Left colon (tissue), 2 donors: ENCODE measurements around the gene E2F2. TPM values are rescaled to one million over a fixed set of nuclear protein-coding genes. Genes with fewer than 3 reads are reported as not detected.

Experiments
- ATAC-seq: fragments of 200-7000 bp; cut with Tn5 transposase; one replicate; pipeline ENCODE4 v1.9.1; 2020; ENCODE audit warnings: mild to moderate bottlenecking, moderate library complexity
- DNase-seq, 2 donors: peaks; one replicate each; pipeline ENCODE4 v3.0.0-alpha.2; 2020
- intact Hi-C, 2 donors: fragments of 100-400 bp; cut with DNase I in 1 of 2; cut with micrococcal nuclease in 1 of 2; formaldehyde crosslinking; loops; one replicate each; pipeline versions ENCODE4 v1.11.2 to v1.14.0; 2022; cut with DNase I, micrococcal nuclease
- long read RNA-seq: library from polyadenylated mRNA; unstranded; transcript quantifications from one replicate; pipeline ENCODE4 v2.0.0, GENCODE V29; 2021
- total RNA-seq, 2 donors: library from RNA; stranded (reverse); fragmentation: NEBNext Ultra II Directional; extraction: Animal tissue kit (Norgen Biotek cat#: 25700); gene quantifications; one replicate each; pipeline ENCODE4 v1.2.1, GENCODE V29; 2021
- donor health status: DM: no; HTN: no; CAD: no.
- donor health status: DM: yes; HTN: yes; CAD: no.

Gene E2F2
- 10 to 100 TPM; 10.9 to 12.1 TPM for total RNA-seq
- long read RNA-seq, partial matches to known transcripts: 1 of 6 reads
- long read RNA-seq, other reads (novel, unspliced or antisense): 5 of 6 reads

GRCh38 chr1:23530747-23531561 is at the start of gene E2F2:
E2F2 (minus strand) TSS chr1:23531233; CDS start chr1:23530793, 440 bp downstream.
- ATAC-seq (peak; percentile 53), DNase-seq (peak; percentile 87 to 90)
- intact Hi-C loops: no loop called here

DNA sequence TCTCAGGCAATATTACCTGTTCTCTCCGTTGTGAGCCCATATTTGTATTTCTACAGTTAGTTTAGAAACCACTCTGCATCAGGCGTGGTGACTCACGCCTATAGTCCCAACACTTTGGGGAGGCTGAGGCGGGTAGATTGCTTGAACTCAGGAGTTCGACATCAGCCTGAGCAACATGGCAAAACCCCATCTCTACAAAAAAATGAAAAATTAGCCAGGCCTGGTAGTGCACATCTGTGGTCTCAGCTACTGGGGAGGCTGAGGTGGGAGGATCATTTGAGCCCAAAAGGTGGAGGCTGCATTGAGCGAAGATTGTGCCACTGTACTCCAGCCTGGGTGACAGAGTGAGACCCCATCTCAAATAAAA is 47.9 kb upstream of the E2F2 start:
- ATAC-seq (no peak), DNase-seq (no peak)
- intact Hi-C loops: no loop called here

GRCh38 chr1:23578311-23578996 is 47.4 kb upstream of the E2F2 start:
- no peak for DNase-seq
- intact Hi-C loops: no loop called here
- ATAC-seq: no peak

DNA sequence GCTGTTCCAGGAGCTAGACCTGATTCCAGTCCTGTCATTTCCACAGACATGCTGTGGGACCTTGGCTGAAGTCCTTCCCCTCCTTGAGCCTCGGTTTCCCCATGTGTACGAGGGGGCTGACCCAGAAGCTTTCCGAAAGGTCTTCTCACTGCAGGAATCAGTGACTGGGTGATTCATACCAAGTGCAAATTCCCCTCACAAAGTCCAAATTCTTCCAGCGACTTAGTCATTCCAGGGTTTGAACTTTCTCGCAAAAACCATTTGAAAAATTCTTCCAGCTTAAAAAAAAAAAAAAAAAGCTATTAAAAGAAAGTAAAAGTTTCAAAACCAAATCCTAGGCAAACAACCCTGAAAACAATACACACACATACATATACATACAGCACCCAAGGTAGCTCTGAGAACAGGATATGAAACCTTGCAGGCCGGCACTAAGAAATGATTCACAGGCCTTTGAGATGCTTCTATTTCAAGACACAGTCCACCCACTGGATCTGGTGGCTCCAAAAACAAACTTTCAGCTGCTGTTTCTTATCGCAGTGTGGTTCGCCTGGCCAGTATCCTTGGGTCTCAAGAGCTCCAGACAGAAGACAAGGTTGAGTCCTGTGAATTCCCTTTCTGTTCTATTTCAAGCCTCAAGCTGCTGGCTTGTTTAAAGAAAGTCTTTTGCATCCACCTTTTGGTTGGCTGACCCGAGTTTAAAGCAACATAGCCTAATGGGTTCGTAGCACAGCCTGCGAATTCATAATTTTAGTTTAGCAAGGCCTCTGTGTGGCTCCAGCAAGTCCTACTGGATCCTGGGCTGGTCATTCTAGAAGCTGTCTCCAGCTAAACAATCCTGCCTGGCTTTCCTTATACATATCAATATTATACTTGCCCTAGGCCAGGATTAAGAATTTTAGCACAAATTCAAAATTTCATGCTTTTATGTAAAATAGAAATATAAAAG is 46.3 kb upstream of the E2F2 start:
- DNase-seq: peak in 1 of 2 donors; percentile 41
- peak; percentile 34 for ATAC-seq
- intact Hi-C loops: no loop called here

DNA sequence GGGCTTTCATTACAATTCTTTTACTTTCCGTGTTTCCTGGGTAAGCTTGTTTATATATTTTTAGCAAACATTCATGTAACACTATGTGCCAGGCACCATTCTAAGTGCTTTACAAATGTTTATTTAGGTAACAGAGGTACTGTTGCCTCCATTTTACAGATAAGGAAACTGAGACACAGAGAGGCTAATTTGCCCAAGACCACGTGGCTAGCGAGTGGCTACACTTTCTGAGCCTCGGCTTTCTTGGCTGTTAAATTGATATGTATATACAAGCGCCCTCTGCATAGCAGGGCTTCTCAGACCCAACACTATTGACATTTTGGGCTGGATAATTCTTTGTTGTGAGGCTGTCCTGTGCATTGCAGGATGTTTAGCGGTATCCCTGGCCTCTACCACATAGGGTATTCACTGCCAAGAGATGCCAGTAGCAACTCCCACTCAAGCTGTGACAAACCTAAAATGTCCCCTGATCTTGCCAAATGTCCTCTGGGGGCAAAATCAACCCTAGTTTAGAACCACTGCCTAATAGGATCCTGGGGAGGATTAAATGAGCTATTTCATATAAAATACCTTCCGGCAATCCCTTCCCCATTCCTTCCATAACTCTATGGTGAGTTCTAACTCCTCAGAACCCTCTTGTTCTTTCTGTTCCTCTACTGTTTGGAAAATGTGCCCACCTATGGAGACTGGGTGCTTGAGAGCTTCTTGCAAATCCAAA is 45.5 kb upstream of the E2F2 start:
- intact Hi-C loops: no loop called here
- DNase-seq: no peak
- ATAC-seq: no peak

- intact Hi-C loops: no loop called here
- DNase-seq (no peak), ATAC-seq (no peak)
Measured at GRCh38 chr1:23575226-23575810, 44.3 kb upstream of the E2F2 start.

- intact Hi-C loops: no loop called here
- DNase-seq (no peak), ATAC-seq (no peak)
Measured at GRCh38 chr1:23574265-23574754, 43.3 kb upstream of the E2F2 start.

DNA sequence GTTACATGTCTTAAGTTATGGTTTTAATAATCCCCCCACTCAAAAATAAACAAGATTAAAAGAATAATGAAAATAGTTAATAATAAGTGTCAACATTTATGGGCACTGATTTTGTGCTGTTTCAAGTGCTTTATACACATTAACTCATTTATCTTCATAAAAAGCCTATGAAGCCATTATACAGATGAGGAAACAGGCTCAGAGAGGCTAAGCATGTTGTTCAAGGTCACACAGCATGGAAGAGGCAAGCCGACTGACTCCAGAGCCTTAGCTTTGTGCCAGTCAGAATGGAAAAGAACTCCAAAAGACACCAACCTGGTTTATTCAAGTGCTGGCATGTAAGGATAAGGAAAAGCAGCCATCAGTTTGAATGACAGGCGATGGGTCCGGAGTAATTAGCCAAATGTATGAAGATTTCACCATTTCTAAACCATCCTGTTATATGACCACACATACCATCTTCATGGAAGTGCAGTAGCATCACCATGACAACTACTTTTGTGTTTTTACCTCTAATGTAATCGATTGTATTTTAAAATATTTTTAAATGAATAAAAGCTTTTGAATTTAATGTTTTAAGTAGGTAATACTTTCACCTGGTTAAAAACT is 42.6 kb upstream of the E2F2 start:
- intact Hi-C loops: no loop called here
- no peak for DNase-seq
- ATAC-seq: no peak

- intact Hi-C loops: no loop called here
- DNase-seq (no peak), ATAC-seq (no peak)
Measured at GRCh38 chr1:23571465-23571864, 40.4 kb upstream of the E2F2 start.

GRCh38 chr1:23570001-23570691 is 39.1 kb upstream of the E2F2 start:
- ATAC-seq (no peak), DNase-seq (no peak)
- intact Hi-C loops: no loop called here

DNA sequence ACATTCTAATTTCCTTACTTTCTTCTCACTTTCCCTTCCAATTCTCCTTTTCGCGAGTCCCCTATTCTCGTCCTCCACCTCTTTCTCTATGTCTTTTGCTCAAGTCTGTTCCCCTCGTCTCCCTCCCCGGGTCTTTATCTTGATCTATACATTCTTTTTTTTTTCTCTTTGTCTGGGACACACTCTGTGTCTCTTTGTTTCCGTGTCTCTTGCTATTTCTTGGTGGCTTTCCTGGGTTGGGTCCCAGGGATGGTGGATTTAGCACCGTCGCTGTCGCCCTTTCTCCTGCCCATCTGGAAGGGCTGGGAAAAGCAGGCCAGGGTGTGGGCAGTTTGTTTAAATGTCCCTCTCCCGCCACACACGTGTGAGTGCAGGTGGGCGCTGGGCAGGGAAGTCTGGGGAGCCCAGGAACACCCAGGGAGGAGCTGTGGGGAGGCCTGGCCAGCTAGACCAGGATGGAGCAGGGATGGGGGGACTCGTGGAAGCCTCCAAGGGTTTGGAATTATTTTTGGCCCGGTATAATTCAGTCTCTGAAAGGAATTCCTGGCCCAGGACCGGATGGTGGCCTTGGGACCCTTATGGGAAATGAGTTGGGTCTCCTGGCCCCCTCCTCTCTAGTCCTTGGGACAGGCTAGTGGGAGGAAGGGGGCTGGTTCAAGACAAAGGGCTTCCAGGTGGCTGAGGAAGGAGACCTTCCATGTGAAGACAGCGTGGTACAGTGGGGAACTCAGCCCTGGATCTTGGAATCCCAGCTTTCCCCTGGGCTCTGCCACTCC is 37.8 kb upstream of the E2F2 start:
- DNase-seq (no peak), ATAC-seq (peak; percentile 20)
- intact Hi-C loops: no loop called here

GRCh38 chr1:23567996-23568607 is 37.1 kb upstream of the E2F2 start:
- intact Hi-C loops: no loop called here
- peak in 1 of 2 donors; percentile 50 for DNase-seq
- ATAC-seq: peak; percentile 54

DNA sequence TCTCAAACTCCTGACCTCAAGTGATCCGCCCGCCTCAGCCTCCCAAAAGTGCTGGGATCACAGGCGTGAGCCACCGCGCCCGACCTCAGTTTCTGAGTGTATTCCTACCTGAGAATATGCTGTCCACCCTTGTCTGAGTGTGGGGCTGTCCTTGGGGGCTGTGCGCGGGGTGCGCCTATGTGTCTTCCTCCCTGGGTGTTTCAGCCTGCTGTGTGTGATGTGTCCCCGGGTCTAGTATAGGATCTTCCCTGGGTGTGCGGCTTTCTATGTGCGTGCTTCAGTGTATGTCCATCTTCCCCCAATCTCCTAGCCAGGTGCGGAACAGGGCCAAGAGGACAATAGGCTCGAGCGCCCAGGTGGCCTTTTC is 36.6 kb upstream of the E2F2 start:
- ATAC-seq (peak; percentile 16), DNase-seq (no peak)
- intact Hi-C loops: no loop called here

DNA sequence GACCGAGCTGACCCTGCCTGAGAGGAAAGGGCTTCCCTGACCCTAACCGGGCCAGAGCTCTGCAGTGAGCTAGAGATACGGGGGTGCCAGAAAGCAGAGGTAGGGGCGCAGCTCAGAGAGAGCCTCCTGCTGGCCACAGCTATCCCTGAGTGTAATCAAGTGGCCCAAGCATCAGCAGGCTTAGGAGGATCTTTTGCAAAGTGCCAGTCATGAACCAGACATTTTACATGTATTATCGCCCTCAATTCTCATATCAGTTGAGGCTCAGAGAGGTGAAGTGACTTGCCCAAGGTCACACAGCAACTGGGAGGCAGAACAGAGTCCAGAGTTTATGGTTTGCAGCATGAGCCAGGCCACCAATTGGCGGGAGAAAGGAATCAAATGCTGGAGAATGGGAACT is 35.3 kb upstream of the E2F2 start:
- intact Hi-C loops: no loop called here
- no peak for DNase-seq
- no peak for ATAC-seq

- intact Hi-C loops: no loop called here
- no peak for DNase-seq
- ATAC-seq: no peak
Measured at GRCh38 chr1:23565776-23566175, 34.7 kb upstream of the E2F2 start.

DNA sequence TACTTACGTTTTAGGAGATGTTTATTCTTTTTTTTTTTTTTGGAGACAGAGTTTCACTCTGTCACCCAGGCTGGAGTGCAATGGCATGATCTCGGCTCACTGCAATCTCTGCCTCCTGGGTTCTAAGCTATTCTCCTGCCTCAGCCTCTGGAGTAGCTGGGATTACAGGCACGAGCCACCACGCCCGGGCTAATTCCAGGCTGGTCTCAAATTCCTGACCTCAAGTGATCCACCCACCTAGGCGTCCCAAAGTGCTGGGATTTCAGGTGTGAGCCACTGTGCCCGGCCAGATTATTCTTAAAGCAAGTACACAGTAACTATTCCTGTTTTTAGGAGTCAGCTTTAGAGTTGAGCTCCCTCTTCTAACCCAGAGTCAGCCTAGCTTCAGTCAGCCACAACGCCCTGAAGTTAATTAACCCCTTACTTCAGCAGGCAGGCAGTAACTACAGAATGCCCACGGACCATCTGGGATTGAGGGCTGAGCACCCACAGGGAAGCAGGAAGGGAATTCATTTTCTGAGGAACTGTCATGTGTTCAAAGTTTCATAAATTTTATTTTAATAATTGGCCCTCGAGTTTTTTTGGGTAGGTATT is 33.6 kb upstream of the E2F2 start:
- intact Hi-C loops: no loop called here
- ATAC-seq (peak; percentile 29), DNase-seq (no peak)
